DOHH2 (cell line): ENCODE measurements around the gene CITED4.

ENCODE experiments used
- H3F3A ChIP-seq: fragments of 200-600 bp; sonication (generic), shearing (Covaris generic); 2 replicates; pipeline ENCODE4 v1.6.0; 2016; ENCODE audit warnings: antibody characterized with exemption, mild to moderate bottlenecking; ENCODE audit not compliant: control insufficient read depth, insufficient read depth
- H3K27ac ChIP-seq: fragments of 200-600 bp; sonication (generic); 2 replicates; pipeline ENCODE4 v1.5.1; 2014; ENCODE audit warnings: low read depth, mild to moderate bottlenecking, low read length, moderate library complexity
- H3K27me3 ChIP-seq: fragments of 200-600 bp; sonication (generic); 2 replicates; pipeline ENCODE4 v1.6.1; 2014; ENCODE audit warnings: mild to moderate bottlenecking, low read length, mixed read lengths; ENCODE audit not compliant: control insufficient read depth
- H3K36me3 ChIP-seq: fragments of 200-600 bp; sonication (generic); 2 replicates; pipeline ENCODE4 v1.6.1; 2014; ENCODE audit warnings: mild to moderate bottlenecking, low read length, moderate library complexity, mixed read lengths; ENCODE audit not compliant: control insufficient read depth
- H3K4me1 ChIP-seq: fragments of 200-600 bp; sonication (generic); 2 replicates; pipeline ENCODE4 v1.6.1; 2014; ENCODE audit warnings: mild to moderate bottlenecking, low read length, mixed read lengths; ENCODE audit not compliant: control insufficient read depth
- H3K4me2 ChIP-seq: fragments of 200-600 bp; sonication (generic); 2 replicates; pipeline ENCODE4 v1.6.0; 2014; ENCODE audit warnings: mild to moderate bottlenecking, low read length, moderate library complexity
- H3K4me3 ChIP-seq: fragments of 200-600 bp; sonication (generic); 2 replicates; pipeline ENCODE4 v1.5.1; 2014; ENCODE audit warnings: mild to moderate bottlenecking, low read length, mixed read lengths
- H3K79me2 ChIP-seq: fragments of 200-600 bp; sonication (generic); 2 replicates; pipeline ENCODE4 v1.6.1; 2014; ENCODE audit warnings: mild to moderate bottlenecking, low read length, mixed read lengths; ENCODE audit not compliant: control insufficient read depth
- H3K9me2 ChIP-seq: fragments of 200-600 bp; sonication (generic); replicated peaks from 2 replicates; pipeline ENCODE4 v1.6.1; 2014; ENCODE audit warnings: mild to moderate bottlenecking, low read length, mixed read lengths; ENCODE audit not compliant: control insufficient read depth
- H3K9me3 ChIP-seq: fragments of 200-600 bp; sonication (generic); 2 replicates; pipeline ENCODE4 v1.6.1; 2014; ENCODE audit warnings: antibody characterized with exemption, low read length, mixed read lengths; ENCODE audit not compliant: control insufficient read depth, insufficient read depth
- H4K20me1 ChIP-seq: fragments of 200-600 bp; sonication (generic); 2 replicates; pipeline ENCODE4 v1.6.0; 2014; ENCODE audit warnings: low read depth, mild to moderate bottlenecking, antibody characterized with exemption, low read length, moderate library complexity; ENCODE audit not compliant: control insufficient read depth, insufficient read depth
- CTCF ChIP-seq: fragments of 200-600 bp; sonication (generic); IDR thresholded peaks from one replicate; pipeline ENCODE4 v1.5.1; 2014; ENCODE audit warnings: antibody characterized with exemption, mild to moderate bottlenecking, low read depth, low read length; ENCODE audit not compliant: poor library complexity, severe bottlenecking
- EZH2phosphoT487 ChIP-seq: fragments of 200-600 bp; sonication (generic); IDR thresholded peaks from 2 replicates; pipeline ENCODE4 v1.6.1; 2017; ENCODE audit warnings: borderline replicate concordance, mild to moderate bottlenecking, antibody characterized with exemption, low read length, moderate library complexity, mixed read lengths

CITED4 gene

GRCh38 chr1:40823345-40823744, 38.8 kb downstream of the CITED4 start:
- Histone ChIP-seq H3K9me2 (no peaks in the 10 kb centered on the region), H3K4me2 (no peak overlapping the region), H3K27ac (no peak overlapping the region), H3K27me3 (peaks cover under 1% of the 10 kb centered on the region; the same call in 1 of the 2 replicates), H4K20me1 (no peaks in the 10 kb centered on the region), H3K79me2 (no peaks in the 10 kb centered on the region), H3K4me1 (peaks cover 9% of the 10 kb centered on the region; the same call in 1 of the 2 replicates), H3K36me3 (no peaks in the 10 kb centered on the region), H3K9me3 (no peaks in the 10 kb centered on the region), H3K4me3 (no peak overlapping the region), H3F3A (no peaks in the 10 kb centered on the region)
- no peak for TF ChIP-seq EZH2phosphoT487
- no peak for TF ChIP-seq CTCF

DNA sequence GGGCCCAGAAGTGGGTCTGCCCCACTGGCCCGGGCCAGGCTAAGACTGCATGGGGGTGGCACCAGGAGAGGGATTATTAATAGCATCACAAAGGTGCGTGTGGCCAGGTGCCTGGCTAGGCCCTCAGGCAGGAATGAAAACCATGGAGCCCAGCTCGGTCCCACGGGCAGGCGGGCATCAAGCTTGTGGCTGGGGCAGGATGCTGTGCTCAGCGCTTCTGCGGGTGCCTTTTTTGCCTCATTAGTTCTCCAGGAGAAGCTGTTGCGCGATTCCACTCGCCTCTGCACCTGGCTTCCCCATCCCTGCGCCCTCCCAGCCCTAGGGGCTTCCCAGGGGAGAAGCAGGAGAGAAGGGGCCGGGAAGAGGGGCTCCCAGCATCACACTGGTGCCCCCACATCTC, 39.3 kb downstream of the CITED4 start:
- Histone ChIP-seq H3F3A (no peaks in the 10 kb centered on the region), H3K4me1 (peaks cover 13% of the 10 kb centered on the region; the same call in 1 of the 2 replicates), H3K9me2 (no peaks in the 10 kb centered on the region), H3K79me2 (no peaks in the 10 kb centered on the region), H3K27me3 (peaks cover 5% of the 10 kb centered on the region), H3K4me3 (no peak overlapping the region), H3K9me3 (no peaks in the 10 kb centered on the region), H3K36me3 (no peaks in the 10 kb centered on the region), H3K27ac (no peak overlapping the region), H4K20me1 (no peaks in the 10 kb centered on the region), H3K4me2 (no peak overlapping the region)
- no peak for TF ChIP-seq EZH2phosphoT487
- no peak for TF ChIP-seq CTCF

GRCh38 chr1:40820911-40821693, 41.1 kb downstream of the CITED4 start:
- no peak overlapping the region for H3K4me2 ChIP-seq

More at GRCh38 chr1:40820911-40821693, 41.1 kb downstream of the CITED4 start:
- no peak for TF ChIP-seq CTCF
- TF ChIP-seq EZH2phosphoT487 = no peak
- Histone ChIP-seq H3K9me3 (no peaks in the 10 kb centered on the region), H3K27me3 (peaks cover 16% of the 10 kb centered on the region), H3K36me3 (no peaks in the 10 kb centered on the region), H3K4me1 (peaks cover 13% of the 10 kb centered on the region; the same call in 1 of the 2 replicates), H3K79me2 (no peaks in the 10 kb centered on the region), H3F3A (no peaks in the 10 kb centered on the region), H3K27ac (no peak overlapping the region), H3K9me2 (no peaks in the 10 kb centered on the region), H3K4me3 (no peak overlapping the region), H4K20me1 (no peaks in the 10 kb centered on the region)
